HG03354 (cell line): ENCODE data around the gene TMEM52B.
"Not testable (repeated sequence)": the region's sequence is repeated elsewhere in the genome, so short reads cannot be mapped to it uniquely, and the experiment has no call there.

Experiments
- ATAC-seq: cut with Tn5 transposase; IDR thresholded peaks from one replicate; pipeline ENCODE4 v1.9.1; 2021; ENCODE audit warnings: mild to moderate bottlenecking; ENCODE audit not compliant: unreplicated experiment, poor library complexity, severe bottlenecking

Gene TMEM52B

DNA sequence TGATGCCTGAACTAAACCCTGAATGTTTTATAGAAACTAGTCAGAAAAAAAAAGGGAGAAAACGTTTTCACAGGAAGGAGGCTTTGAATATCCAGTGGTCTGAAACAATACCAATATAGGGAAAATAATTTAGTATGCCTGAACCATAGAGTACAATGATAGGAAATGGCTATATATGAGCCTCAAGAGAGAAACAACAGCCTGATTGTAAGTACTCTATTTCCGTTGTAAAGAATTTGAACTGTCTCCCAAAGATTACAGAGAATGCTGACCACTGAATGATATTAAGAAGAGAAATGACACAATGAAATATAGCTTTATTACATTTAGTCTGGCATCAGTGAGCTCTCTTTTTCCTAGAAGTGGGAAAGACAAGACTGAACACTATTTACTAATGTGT lies 28.3 kb downstream of the TMEM52B start:
- no peak for ATAC-seq

DNA sequence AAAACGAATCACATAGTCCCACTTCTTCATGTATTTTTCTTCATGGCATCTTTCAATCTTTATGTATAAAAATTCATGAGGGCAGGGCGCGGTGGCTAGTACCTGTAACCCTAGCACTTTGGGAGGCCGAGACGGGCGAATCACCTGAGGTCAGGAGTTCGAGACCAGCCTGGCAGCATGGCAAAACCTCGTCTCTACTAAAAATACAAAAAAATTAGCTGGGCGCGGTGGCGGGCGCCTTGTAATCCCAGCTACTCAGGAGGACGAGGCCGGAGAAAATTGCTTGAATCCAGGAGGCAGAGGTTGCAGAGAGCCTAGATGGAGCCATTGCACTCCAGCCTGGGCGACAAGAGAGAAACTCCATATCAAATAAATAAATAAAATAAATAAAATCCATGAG lies 31.4 kb downstream of the TMEM52B start:
- no peak for ATAC-seq

- ATAC-seq: no peak
Measured at GRCh38 chr12:10211101-10211939, 32.5 kb downstream of the TMEM52B start.

DNA sequence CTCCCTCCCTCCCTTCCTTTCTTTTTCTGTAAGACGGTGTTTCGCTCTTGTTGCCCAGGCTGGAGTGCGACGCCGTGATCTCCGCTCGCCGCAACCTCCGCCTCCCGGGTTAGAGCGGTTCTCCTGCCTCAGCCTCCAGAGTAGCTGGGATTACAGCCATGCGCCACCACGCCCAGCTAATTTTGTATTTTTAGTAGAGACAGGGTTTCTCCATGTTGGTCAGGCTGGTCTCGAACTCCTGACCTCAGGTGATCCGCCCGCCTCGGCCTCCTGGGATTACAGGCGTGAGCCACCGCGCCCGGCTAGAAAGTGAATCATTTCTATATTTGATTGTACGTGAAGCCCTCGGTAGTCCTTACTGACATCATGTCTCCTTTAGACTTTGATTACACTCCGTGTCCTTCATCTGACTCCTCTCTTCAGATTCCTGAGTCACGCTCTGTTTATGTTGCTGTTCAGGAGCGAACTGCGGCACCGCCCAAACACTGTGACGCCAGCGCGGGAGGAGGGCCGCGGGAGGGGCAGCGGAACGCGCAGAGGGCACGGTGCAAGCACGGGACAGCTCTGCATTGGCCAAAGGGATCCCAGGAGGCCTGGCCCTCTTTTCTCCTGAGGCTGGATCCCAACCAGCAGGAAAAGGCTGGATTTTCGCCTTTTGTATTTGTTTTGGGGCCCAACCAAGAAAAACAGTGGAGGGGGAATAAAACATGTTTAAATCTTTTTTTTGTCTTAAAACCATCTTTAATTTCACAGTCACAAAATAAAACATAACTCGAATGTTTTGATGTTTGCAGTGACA lies 33.3 kb downstream of the TMEM52B start:
- peak; percentile 61 for ATAC-seq

DNA sequence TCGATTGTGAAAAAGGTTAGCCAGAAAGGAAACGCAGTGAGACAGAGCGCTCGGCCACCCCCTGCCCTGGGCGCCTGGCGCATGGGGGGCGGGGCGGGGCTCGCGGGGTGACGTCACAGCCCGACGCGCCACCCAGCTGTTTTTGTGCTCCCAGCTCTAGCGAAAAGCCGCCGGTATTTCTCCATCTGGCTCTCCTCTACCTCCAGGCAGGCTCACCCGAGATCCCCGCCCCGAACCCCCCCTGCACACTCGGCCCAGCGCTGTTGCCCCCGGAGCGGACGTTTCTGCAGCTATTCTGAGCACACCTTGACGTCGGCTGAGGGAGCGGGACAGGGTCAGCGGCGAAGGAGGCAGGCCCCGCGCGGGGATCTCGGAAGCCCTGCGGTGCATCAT lies 33.9 kb downstream of the TMEM52B start, which contains the start of gene GABARAPL1:
Gene GABARAPL1 (plus strand): TSS at position 139 of the 393 bp plus-strand sequence. CDS start 253 bp downstream, at position 392.
- peak; percentile 77 for ATAC-seq

DNA sequence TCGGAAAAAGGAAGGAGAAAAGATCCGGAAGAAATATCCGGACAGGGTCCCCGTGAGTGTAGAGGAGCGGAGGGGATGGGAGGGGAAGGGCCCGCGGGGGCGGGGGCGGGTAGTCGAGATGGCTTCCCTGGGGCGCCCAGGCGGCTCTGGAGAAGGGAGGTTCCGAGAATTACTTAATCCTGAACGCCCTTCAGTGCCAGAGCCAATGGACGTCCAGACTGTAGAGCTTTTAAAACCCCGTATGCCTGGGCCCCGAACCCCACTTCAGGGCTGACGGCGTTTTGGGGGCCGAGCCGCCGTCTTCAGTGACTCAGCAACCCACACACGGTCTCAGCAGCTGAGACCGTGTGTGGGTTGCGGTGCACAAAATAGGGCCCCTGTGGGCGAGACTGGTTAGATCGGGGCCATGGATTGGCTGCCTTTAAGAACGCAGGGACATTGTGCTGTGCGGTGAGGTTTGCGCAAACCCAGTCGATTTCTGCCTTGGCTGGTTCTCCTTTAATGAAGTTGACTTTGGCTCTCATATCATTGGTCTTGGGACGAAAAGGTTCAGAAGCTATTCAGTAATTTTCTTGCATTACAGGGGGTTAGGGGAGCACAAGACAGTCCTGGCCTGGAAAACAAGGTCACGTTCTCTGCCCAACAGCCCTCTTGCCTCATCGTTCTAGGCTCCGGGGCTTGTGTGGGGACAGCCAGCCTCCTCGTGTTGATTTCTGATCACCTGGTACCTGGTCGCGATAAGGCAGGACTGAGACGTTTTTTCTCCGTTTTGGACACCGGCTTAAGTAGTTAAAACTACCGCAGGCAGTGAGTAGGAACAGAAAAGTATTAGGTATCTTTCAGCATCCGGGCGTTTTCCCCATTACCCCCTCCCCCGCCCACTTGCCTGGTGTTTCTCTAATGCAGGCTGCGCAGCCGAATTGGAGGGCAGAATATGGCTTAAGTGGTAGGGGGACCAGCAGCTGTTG lies 34.6 kb downstream of the TMEM52B start:
- ATAC-seq: peak; percentile 58

- ATAC-seq: no peak
Measured at GRCh38 chr12:10214136-10214894, 35.5 kb downstream of the TMEM52B start.

- ATAC-seq: no peak
Measured at GRCh38 chr12:10214895-10215267, 36.0 kb downstream of the TMEM52B start.

DNA sequence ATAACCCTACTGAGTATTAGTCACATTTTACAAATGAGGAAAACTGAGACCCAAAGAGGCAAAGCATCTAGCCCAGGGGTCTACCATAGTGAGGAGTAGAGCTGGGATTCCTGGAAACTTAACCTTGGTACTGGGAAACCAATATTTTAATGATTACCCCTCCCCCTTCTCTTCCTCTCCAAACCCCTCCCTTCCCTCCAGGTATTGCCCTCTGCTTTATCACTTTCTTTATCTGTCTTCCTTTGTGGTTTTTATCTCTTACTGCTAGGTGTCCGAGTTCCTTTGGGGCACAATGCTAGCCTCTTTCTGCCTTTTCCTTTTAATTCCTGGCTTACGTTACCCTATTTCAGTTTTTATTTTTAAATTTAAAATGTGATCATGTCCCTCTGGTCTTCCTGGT lies 36.6 kb downstream of the TMEM52B start:
- no peak for ATAC-seq

DNA sequence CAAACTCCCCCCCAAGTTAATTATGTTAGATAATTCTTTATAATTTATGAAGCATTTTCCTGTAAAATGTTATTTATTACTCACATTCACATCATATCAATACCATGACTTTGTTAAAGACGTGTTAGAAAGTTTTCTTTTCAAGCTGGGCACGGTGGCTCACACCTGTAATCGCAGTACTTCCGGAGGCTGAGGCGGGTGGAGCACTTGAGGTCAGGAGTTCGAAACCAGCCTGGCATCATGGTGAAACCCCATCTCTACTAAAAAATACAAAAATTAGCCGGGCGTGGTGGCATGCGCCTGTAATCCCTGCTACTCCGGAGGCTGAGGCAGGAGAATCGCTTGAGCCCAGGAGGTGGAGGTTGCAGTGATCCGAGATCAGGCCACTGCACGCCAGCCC lies 37.1 kb downstream of the TMEM52B start:
- ATAC-seq: not testable (repeated sequence)

GRCh38 chr12:10218021-10218420 lies 39.2 kb downstream of the TMEM52B start:
- no peak for ATAC-seq

DNA sequence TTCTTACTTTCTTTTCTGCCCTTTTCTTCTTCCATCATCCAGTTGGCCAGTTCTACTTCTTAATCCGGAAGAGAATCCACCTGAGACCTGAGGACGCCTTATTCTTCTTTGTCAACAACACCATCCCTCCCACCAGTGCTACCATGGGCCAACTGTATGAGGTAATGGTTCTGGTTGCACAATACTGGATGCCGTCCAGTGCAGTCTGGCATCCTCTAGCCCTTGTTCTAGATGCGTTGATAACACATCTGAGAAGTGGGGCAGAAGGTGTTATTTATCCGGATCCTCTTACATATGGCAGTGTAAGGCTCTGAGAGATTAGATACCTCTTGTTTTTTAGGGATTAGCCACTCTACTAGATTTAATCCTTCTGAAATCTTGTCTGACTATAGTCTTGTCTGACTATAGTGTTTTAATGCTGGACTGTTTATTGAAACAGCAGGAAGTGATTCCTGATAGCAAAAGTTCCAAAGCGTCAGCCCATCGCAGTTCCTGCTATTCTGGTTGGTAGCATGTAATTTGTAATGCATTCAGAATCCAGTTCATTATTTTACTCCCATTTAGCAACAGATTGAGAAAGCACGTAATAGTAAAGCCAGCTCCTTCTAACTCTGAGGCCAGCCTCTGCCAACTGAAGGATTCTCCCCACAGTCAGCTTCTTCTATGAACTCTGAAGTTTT lies 41.7 kb downstream of the TMEM52B start:
- no peak for ATAC-seq

DNA sequence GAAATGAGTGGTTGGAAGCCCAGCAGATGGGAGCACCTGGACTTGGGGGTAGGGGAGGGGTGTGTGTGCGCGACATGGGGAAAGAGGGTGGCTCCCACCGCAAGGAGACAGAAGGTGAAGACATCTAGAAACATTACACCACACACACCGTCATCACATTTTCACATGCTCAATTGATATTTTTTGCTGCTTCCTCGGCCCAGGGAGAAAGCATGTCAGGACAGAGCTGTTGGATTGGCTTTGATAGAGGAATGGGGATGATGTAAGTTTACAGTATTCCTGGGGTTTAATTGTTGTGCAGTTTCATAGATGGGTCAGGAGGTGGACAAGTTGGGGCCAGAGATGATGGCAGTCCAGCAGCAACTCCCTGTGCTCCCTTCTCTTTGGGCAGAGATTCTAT lies 43.0 kb downstream of the TMEM52B start:
- no peak for ATAC-seq

GRCh38 chr12:10223208-10223607 lies 44.4 kb downstream of the TMEM52B start:
- no peak for ATAC-seq

- not testable (repeated sequence) for ATAC-seq
Measured at GRCh38 chr12:10225426-10225825, 46.6 kb downstream of the TMEM52B start.

DNA sequence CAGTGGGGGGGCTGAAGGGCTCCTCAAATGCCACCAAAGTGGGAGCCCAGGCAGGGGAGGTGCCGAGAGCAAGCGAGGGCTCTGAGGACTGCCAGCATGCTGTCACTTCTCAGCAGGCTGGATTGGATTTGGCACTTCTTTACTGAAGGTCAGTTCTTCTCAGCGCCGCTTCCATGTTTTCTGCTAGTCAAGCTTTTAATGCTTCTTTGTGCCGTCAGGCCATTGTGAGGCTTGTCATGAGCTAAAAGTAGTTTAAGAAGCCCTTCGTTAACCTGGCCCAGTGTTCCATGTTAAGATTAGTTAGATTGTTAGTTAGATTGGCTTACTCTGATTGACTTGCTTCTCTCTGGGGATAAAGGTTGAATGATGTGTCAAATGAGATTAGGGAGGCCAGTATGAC lies 47.3 kb downstream of the TMEM52B start:
- no peak for ATAC-seq

DNA sequence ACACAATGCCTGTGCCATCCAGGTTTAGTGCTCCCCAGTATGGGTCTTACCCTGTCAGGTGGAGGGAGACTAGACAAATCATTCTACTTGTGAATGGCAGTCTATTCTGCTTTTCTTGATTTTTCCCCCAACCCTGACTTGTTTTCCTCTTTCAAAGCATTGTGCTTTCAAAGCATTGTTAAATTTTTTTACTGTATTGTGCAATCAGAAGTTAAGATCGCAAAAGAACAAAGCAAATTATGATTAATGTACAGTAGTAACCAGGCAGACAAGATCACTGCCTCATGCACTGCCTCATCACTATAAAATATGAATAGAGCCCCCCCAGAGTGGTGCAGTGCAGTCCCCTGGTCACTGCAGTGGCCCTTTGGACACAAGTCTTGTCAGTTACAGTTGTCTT lies 47.9 kb downstream of the TMEM52B start:
- no peak for ATAC-seq

GRCh38 chr12:10227648-10228047 lies 48.8 kb downstream of the TMEM52B start:
- no peak for ATAC-seq

DNA sequence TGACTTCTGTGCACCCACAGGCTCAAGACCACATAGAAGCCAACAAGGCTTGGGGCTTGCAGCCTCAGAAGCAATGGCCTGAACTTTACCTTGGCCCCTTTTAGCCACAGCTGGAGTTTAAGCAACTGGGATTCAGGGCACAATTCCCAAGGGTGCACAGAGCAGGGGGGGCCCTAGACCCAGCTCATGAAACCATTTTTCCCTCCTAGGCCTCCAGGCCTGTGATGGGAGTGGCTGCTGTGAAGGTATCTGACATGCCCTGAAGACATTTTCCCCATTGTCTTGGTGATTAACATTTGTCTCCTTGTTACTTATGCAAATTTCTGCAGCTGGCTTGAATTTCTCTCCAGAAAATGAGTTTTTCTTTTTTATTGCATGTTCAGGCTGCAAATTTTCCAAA lies 55.7 kb downstream of the TMEM52B start:
- ATAC-seq: no peak
